Gastrocnemius medialis (tissue), 4 donors: ENCODE results near the gene GMEB2.

Source experiments
- CTCF ChIP-seq, 5 experiments: fragments of 450-650 bp in 3 of 5; fragments of 200-600 bp in 2 of 5; sonication (generic) in 2 of 5; IDR thresholded peaks in 4 of 5; conservative IDR thresholded peaks in 1 of 5; 1 replicate in 4 of 5; 2 replicates in 1 of 5; pipeline ENCODE4 v1.5.1; 2016 to 2019; ENCODE audit warnings: antibody characterized with exemption in 5 of 5, mild to moderate bottlenecking in 3 of 5, moderate library complexity in 3 of 5
- POLR2A ChIP-seq, 2 donors: fragments of 450-650 bp; IDR thresholded peaks; one replicate each; pipeline ENCODE4 v1.6.1; 2017; ENCODE audit warnings: antibody characterized with exemption in 2 of 2, mild to moderate bottlenecking in 2 of 2, moderate library complexity in 2 of 2

DNA sequence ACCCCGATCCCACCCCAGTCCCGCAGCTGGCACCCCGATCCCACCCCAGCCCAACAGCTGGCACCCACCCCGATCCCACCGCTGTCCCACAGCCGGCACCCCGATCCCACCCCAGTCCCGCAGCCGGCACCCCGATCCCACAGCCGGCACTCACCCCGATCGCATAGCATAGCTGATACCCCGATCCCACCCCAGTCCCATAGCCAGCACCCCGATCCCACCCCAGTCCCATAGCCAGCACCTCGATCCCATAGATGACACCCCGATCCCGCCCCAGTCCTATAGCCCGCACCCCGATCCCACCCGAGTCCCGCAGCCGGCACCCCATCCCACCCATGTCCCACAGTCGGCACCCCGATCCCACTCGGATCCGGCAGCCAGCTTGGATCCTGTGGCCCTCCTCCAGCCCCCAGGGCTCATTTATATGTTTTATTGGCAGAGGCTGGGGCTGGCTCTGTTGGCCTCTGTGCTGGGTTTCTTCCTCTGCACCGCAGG lies 897 bp upstream of the GMEB2 start:
- TF ChIP-seq CTCF (IDR thresholded peaks at IDR 0.05 in 4 of 5, conservative IDR thresholded peaks at IDR 0.05 in 1 of 5) (no peak), POLR2A (IDR thresholded peaks at IDR 0.05) (no peak)
